ENCODE results near the gene RPS6KA2.
"Not testable (repeated sequence)": the region's sequence is repeated elsewhere in the genome, so short reads cannot be mapped to it uniquely, and the experiment has no call there.

The RPS6KA2 gene

DNA sequence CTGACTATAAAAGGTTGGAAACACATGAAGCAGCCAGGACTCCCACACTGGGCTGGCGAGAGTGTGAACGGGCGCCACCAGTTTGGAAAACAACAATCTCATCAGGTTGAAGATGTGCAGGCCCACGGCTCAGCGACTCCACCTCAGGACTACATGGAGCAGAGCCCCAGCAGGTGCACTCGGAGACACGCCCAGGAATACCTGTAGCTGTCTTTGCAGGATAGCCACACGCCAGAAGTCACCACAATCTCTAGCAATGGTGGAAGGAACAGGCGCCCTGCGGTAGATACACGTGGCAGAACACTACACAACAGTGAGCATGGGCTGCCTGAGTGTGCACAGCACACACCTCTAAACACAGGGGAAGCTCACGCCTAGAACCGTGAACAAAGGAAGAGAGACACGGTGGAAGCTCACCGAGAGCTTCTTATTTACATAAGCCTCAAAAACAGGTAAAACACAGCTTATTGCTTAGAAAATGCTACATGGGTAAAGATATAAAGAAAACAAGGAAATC, 28.7 kb upstream of the RPS6KA2 start:
- no peak for DNase-seq

DNA sequence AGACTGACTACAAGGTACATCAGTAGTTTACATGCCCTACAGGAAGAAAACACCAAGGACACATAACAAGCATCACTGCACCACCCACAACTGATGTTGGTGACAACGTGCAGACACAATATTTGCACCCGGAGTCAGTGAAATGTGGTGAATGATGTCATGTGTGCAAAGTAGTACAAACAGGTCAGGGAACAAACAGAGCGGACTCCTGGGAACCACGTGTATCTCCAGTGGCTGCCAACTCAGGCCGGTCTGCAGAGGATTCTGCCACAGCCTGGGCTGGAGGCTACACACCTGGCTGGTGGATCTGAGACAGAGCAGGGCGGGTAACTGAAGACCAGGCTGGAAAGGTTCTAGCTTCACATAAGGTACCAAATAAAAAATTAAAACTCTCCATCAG, 28.2 kb upstream of the RPS6KA2 start:
- DNase-seq, result no peak

DNA sequence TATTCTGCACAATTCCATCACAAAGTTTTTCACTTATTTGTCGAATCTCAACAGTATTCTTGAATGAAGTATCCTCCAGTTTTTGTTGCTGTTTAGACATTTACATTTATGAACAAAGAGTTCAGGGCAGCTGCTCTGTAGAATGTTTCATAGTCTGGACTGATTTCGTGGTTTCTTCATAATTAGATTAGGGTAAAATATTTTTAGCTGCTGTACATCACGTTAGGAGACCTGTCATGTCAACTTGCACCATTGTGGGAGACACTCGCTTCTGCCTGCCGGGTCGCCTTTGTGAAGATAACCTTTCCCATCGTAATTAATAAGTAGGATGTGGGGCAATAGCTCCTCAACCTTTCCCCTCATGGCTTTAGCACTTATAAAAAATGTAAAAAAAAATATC, 27.5 kb upstream of the RPS6KA2 start:
- no peak for DNase-seq

DNA sequence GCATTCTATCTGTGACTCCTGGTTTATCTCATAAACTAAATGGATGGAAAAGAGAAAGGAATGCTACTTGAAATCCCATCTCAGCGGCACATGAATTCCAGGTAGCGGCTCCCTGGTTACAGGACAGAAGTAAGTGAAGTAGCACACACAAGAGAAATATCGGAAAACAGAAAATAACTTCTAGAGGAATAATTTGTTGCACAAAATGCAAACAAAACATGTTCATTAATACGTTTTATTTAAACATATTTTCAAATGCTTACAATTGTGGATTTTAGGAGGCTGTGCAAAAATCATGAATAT, 26.5 kb upstream of the RPS6KA2 start:
- DNase-seq, result no peak

DNA sequence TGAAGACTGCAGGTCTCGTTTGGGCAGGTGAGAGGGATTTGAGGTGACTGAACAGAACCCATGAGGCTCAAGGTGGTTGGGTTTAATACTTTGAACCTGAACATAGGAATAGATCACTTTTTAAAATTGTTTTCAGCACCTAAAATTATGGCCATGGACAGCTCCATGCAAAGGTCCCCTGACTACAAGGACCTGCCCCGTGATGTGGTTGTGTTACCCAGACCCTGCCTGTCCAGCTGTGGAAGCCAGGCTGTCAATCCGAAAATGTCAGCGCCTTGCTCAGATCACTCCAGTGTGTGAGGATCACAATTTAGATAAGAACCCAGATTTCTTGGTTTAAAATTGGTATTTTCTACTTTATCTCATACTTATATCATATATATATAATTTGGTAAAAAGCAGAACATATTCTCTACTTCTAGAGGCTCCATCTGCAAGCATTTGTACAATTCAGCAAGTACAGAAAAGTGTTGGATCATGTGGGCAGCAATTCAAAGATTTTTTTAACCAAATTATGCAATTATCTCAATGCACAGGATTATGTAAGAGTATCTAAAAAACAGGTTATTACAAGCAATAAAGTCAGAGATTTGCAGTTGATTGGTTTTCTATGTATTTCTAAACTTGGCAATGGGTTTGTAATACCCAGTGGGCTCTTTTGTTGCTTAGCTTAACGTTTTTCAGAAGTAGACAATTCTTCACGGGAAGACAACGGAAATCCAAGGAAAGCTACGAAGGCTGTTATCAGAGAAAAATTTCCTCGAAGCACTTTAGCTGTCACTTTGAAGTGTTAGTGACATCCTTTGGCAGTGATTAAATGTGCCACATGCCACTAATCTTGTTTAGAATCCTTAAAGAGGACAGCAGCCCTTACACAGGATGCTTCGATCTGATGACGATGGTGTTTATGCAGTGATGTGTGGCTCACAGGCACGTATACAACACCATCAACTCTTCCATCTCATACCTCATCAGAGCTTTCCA, 24.1 kb upstream of the RPS6KA2 start:
- no peak for DNase-seq

DNA sequence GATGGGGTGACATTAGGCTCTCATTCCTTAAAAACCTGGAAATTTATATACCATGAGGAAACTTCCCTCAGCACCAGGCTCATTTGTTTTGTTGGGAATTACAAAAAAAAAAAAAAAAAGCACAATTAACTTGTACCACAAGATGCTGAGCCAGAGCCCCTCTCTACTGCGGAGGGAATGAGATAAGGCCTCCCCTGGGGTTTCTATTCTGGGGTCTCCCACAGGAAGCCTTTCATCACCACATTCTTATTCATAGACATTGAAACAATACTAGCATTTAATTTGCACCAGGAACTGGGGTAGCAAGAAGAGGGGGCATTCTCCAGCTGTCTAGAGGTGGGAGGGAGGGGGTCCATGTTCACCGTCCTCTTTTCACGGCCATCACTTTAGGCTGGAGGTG, 23.0 kb upstream of the RPS6KA2 start:
- no peak for DNase-seq

DNA sequence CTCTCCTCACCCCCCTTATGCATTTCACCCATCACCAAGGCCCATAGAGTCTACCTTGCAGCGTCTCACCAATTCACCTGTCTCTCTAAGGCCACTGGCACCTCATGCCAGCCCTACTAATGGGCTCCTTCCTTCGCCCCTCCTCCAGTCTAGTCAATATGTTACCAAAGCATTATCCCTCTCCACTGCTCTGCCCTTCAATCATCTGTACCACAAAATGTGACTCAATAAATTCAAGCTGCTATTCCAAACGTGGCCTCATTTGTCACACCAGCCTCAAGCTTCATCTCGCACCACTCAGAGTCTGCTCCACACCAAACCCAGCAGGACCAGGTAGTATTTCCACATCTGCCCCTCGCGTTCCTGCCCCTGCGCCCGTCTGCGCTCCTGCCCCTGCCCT, 21.8 kb upstream of the RPS6KA2 start:
- DNase-seq, result no peak

DNA sequence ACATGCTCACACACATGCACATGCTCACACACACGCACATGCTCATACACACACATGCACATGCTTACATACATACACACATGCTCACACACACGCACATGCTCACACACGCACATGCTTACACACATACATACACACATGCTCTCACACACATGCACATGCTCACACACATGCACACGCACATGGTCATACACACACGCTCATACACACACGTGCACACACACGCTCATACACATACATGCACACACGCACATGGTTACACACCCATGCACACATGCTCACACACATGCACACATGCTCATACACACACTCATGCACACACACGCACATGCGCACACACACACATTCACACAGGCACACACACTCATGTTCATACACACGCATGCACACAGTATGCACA, 20.8 kb upstream of the RPS6KA2 start:
- DNase-seq, result no peak

DNA sequence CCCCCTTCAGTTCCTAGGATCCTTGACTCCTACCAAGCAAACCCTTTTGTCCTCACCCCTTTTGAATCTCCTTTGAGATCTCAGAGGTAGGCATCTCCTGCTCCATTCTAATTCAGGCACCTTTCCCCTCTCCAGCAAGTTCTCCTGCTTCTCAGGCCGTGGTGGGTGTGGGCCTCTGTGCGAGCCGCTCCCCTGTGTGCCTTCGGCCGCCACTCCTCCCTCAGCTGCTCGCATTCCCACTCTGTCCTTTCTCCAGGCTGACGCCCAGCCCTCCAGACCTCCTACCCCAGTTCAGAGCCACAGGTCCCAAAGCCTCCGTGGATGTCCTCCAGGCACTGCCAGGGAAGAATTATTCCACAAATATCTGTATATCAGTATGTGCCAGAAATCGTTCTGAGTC, 19.7 kb upstream of the RPS6KA2 start:
- no peak for DNase-seq

DNA sequence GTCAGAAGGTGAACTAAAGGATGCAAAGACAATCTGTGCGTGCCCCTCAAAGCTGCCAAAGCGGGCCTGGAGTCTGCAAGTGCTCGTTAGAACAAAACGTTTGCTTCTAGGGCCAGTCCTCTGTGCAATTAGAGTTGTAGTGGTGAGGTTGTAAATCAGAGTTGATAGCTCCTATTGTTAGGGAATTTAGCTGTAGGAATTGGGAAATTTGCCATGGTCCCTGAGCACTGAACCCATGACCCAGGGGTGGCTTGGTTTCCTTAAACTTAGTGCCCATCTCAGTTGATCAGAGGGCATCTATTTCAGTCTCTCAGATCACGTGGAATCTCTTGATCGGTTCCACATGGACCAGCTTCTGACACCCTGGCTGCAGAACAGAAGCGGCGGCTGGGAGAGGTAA, 18.8 kb upstream of the RPS6KA2 start:
- DNase-seq, result no peak

DNA sequence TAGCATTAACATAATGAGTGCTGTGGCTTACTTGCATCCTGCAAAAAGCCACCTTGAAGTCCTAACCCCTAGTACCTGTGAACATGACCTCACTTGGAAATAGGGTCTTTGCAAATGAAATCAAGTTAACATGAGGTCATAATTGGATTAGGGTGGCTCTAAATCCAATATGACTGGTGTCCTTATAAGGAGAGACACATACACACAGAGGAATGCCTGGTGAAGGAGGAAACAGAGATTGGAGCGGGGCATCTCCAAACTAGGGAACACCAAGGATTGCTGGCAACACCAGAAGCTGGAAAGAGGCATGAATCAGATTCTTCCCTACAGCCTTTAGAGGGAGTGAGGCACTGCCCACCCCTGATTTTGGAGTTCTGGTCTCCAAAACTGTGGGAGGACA, 17.6 kb upstream of the RPS6KA2 start:
- no peak for DNase-seq

DNA sequence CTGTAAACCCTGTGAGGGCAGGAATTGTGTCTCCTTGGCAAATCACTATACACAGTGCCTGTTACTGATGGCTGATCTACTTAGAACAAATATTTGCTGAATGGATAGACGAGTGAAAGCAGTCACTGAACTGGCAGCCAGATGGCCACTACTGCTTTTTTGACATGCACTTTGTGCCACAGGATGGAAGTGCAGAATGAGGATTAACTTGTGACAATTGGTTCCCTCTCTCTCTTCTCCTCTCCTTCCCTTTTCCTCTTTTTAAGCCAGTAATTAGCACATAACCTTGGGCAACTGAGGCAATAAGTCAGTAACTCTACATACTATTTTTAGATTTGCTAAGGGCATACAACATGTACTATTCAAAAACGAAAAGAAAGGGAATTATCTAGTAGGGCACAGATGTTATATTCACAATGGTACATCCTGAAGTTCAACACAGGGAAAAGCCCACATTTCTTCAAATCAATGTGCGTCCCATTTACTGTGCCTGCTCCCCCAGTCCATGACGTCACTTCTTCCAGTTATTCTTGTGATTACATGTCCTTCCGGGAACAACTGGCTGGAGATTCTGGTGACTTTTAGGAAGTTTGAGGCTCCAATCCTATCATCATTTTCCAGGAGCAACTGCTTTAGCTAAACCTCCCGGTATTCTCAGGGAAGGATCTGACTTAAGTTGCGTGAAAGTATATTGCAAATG, 17.0 kb upstream of the RPS6KA2 start:
- no peak for DNase-seq

DNA sequence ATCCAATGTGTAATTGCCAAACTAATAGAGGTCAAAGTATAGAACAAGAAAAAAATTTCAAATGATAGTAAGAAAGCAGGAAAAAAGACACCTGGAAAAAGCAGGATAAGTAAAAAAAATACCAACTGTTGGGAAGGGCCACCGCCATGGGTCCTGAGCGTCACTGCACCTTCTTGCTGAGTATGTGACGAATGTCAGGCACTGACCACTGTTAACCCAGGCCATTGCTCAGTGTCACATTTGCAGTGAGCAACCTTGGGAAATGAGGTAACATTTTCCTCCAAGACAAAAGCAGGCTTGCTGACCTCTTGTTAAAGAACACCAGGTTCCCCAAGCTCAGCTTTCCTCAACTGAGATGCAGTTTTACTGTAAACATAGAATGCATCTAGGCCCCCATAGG, 15.6 kb upstream of the RPS6KA2 start:
- no peak for DNase-seq

DNA sequence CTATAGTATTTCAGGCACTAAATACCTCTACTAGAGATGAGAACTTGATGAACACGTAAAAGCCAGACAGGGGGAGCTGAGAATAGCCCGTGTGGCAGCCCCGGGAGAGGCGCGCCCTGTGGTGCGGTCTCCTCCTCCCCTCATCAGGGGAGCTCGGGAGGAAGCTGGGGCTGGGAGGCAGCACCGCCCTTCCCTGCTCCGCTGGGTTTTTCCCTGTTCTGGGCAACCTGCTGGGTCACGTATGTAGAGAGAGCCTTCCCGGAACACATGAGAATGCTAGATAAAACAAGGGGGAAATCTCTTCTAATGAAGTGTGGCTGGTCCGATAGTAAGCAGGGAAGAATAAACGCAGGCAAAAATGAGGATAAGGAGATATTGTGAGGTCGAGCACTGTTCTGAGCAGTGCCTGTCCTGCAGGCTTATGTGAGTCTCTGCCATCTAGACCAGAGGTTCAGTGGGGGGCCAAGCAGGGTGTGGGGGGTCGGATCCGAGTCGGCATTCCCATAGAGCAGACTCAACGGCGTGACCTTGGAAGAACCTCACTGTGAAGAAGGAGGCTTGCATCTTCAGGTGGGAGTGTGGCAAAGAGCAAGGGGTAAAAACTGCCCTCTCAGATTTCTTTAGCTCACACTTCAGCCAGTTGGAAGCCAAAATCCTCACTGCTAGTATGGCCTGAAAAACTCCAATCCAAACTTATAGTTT, 13.4 kb upstream of the RPS6KA2 start:
- no peak for DNase-seq

DNA sequence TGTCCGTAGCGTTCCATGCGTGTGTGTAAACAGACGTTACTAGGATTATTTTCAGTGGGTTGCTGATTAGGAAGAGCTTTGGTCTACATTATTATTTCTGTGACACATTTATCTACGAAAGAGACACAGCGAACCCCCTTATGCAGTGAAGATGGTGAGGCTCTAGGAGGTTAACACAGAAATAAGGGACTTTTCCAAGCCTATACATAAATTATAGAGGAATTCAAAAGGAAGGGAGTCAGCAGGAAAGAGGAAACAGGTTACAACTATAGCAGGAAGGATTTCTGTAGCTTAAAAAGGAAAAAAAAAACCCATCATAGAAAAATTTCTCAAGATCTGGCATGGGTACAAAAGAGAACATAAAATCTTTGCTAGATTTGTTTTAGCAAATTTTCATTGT, 12.9 kb upstream of the RPS6KA2 start:
- DNase-seq, result no peak

DNA sequence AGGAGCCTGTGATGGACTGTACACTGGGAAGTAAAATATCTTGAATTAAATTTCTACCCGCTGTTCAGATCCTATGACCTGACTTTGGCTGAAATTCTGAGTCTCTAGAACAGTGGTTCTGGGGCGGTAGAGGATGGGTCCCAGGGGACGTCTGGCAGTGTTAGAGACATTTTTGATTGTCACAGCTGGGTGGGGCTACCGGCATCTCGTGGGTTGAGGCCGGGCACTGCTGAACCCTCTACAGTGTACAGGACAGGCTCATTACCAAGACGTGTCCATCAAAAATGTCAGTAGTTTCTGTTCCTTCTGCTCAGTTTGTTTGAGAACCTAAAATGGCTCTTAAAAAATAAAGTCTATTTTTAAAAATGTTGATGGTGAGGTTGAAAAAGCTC, 11.5 kb upstream of the RPS6KA2 start:
- no peak for DNase-seq

DNA sequence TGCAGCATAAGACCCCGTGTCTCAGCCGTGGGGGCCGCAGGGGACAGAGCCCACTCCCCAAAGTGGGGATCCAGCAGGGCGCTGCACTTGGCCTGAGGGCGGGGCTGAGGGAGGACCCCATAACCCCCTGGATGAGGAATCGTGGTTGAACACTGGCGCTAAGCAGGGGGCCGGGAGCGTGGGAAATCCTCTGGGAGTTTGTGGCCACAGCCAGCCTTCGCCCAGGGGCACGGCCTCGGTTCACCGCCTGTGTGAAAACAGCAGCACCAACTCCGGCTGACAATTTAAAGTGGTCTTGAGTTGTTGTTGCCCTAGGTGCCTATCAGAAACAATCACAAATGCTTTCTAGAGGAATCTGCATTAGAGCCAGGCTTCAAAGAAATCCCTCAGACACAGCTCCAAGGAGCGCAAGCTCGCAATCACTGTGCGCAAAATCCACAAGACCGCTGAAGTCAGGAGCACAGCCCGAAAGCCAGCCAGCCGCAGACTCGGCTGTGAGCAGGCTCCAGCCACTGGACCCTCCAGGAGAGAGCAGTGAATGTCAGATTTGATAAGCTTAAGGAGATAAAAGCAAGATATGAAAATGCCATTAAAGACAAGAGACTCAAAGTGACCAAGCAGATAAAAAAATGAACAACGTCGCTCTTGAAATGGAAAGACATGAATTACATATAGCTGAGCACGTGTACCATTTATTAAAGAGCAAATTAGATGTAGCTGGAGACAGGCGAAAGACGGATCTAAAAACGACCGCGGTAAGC, 10.9 kb upstream of the RPS6KA2 start:
- DNase-seq, result no peak

DNA sequence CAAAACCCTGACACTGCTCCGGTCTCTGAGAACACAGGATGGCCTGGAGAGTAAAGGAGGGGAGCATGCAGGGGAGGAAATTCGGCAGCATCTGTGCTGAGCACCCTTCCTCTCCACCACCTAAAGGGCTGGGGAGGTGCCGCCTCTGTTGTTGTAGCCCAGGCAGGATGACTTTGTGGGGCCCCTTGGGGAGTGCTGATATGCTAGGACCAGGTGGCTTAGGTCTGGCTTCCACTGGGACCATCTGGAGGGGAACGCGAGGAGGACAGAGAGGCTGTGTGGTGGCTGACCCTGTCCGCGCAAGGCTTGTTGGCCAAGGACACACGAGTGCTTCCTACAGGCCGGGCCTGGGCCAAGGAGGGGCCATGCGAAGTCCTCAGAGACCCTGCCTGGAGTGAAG, 9.9 kb upstream of the RPS6KA2 start:
- DNase-seq, result no peak

DNA sequence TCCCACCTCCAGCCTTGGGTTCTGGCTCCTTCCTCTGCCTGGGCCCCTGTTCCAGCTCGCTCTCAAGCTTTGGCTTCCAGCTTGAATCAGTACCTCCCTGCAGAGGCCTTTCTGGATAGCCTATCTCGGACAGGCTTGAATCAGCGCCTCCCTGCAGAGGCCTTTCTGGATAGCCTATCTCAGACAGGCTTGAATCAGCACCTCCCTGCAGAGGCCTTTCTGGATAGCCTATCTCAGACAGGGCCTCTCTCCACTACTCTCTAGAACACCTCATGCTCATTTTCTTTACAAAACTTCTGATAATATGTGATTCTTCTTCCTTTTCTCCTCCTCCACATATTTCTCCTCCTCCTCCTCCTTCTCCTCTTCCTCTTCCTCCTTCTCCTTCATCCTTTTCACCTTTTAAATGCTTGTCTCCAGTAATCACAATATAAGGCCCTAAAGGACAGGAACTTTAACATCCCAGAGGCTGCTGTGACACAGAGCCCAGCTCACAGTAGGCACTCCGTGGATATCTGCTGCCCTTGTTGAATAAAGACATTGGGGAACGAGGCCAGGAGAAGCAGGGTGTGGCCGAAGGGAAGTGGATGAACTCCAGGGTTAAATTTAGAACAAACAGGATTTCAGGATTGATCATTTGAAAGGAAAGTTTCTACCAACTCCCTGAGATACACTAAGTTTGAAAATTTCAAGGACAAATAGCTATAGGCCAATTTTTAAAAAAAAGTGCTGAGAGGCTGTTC, 9.3 kb upstream of the RPS6KA2 start:
- no peak for DNase-seq

DNA sequence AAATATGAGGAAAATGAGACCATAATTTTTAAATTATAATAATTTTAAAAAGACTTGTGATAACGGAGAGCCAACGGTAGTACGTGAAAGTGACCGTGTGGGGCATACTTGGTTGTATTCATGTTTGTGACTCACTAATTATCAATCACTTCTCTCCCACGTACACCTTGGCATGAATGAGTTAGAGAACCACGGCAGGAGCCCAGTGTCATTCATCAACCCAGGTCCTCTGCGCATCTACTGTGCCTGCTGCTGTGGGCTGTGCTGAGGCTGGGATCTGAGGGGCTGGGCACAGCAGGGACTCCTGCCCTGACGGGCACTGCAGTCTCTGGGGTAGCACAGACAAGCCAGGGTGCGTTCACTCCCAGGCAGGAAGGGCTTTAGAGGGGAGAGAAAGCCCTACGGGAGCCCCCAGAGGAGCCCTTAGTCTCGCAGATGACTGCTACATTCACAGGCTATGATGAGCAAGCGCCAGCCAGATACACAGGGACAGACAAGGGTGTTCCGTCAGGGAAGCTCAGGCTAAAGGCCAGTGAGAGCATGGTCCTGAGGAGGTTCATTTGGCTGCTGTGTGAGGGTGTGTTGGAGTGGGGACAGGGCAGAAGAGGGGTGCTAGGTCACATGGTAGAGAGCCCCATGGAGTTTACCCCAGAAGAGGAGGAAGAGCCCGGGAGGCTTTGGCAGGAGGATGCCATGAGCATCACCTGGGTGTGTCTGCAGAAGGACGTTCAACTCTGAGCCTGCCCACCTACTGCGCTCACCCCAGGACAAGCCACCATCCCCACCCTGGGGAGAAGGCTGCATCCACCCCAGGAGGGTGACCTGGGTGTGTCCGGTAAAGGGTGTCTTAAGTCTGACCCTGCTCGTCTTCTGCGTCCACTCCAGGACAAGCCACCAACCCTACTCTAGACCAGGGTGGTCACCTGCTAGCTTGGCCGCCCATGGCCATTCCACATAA, 8.2 kb upstream of the RPS6KA2 start:
- DNase-seq, result no peak

DNA sequence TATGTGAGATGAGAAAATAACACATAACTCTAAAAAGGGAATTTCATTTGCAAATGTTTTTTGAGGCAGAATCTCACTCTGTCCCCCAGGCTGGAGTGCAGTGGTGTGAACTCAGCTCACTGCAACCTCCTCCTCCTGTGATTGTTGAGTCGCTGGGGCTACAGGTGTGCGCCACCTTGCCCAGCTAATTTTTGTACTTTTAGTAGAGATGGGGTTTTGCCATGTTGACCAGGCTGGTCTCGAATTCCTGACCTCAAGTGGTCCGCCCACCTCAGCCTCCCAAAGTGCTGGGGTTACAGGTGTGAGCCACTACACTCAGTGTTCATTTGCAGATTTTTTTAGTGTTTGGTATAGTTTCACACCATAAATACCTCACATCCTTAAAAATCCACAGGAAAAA, 7.5 kb upstream of the RPS6KA2 start:
- not testable (repeated sequence) for DNase-seq

Data from CD4-positive, alpha-beta T cell treated with Interleukin-15 for 1 hour (primary cell).